ENCODE data around the gene KRT85.

DNA sequence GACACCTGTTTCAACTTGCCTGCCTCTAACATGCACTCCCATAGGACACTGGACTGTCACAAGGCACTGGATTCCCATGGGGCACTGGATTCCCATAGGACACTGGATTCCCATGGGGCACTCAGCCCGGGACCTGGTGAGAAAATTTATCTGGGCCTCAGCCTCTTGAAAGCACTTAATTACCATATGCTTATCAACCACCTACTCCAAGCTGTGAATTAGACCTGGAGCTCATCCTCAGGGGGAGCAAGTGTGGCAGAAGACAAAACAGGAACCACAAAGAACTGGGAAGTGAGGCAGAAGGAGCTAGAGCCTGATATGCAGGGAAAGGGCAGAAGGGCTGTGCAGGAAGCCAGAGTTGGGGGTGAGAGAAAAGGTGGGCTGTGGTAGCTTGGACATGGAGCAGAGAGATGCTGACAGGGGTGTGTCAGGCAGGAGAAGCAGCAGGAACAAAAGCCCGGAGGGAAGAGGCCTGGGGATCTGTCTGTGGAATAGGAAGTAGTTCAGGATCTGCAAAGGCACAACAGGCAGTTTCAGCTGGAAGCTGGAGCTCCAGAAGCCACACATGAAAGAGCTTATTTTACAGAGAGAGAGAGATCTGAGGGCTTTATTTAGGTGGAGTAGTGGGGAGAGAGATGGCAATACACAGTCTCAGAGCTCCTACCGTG, 35.7 kb upstream of the KRT85 start:
- no peak for TF ChIP-seq CTCF (conservative IDR thresholded peaks at IDR 0.05; ENCODE audit: low read depth, low read length)
- no peak for TF ChIP-seq EZH2 (IDR thresholded peaks at IDR 0.05; ENCODE audit: borderline replicate concordance, low read depth, low read length, poor library complexity, severe bottlenecking)

Measured in A673 (cell line).